ENCODE data around the gene CCDC179.

Gene CCDC179

GRCh38 chr11:22860241-22860640 is at the start of gene CCDC179:
Gene CCDC179, minus strand, starts transcription at chr11:22860474. Its CDS starts 53 bp downstream, at chr11:22860421.
- no peak for DNase-seq

- DNase-seq, result no peak
Measured at GRCh38 chr11:22903782-22904181, 43.5 kb upstream of the CCDC179 start.

GRCh38 chr11:22901603-22902002 is 41.3 kb upstream of the CCDC179 start:
- no peak for DNase-seq

GRCh38 chr11:22900764-22901486 is 40.7 kb upstream of the CCDC179 start:
- DNase-seq, result no peak

GRCh38 chr11:22898036-22898435 is 37.8 kb upstream of the CCDC179 start:
- no peak for DNase-seq

- no peak for DNase-seq
Measured at GRCh38 chr11:22890227-22890626, 30.0 kb upstream of the CCDC179 start.

GRCh38 chr11:22884217-22884616 is 23.9 kb upstream of the CCDC179 start:
- no peak for DNase-seq

- DNase-seq, result no peak
Measured at GRCh38 chr11:22879630-22880029, 19.4 kb upstream of the CCDC179 start.

GRCh38 chr11:22878604-22879003 is 18.3 kb upstream of the CCDC179 start:
- DNase-seq, result no peak

GRCh38 chr11:22878039-22878438 is 17.8 kb upstream of the CCDC179 start:
- no peak for DNase-seq

- DNase-seq, result peak; percentile 80
Measured at GRCh38 chr11:22875869-22876473, 15.7 kb upstream of the CCDC179 start.

- no peak for DNase-seq
Measured at GRCh38 chr11:22869325-22869724, 9.1 kb upstream of the CCDC179 start.

GRCh38 chr11:22859756-22860155 is 518 bp downstream of the CCDC179 start:
- DNase-seq, result no peak

GRCh38 chr11:22851477-22851876 is 8.8 kb downstream of the CCDC179 start:
- no peak for DNase-seq

GRCh38 chr11:22846726-22847125 is 13.5 kb downstream of the CCDC179 start:
- no peak for DNase-seq

- DNase-seq, result no peak
Measured at GRCh38 chr11:22832315-22833015, 27.8 kb downstream of the CCDC179 start.

- no peak for DNase-seq
Measured at GRCh38 chr11:22830082-22830414, 30.2 kb downstream of the CCDC179 start.

GRCh38 chr11:22829231-22830081 is 30.8 kb downstream of the CCDC179 start, which contains the start of gene SVIP:
Gene SVIP, minus strand, starts transcription at chr11:22829801. Its CDS starts 53 bp downstream, at chr11:22829748.
- DNase-seq, result peak; percentile 93

- no peak for DNase-seq
Measured at GRCh38 chr11:22828373-22828772, 31.9 kb downstream of the CCDC179 start.

- DNase-seq, result no peak
Measured at GRCh38 chr11:22822203-22822602, 38.1 kb downstream of the CCDC179 start.

- DNase-seq, result no peak
Measured at GRCh38 chr11:22809893-22810292, 50.4 kb downstream of the CCDC179 start.

GRCh38 chr11:22808571-22809197 is 51.6 kb downstream of the CCDC179 start:
- DNase-seq, result no peak

All from CD4-positive, alpha-beta T cell treated with Interleukin-17A for 1 hour (primary cell).